Keratinocyte (primary cell): ENCODE data around the gene HECTD4. TPM values are rescaled to one million over a fixed set of nuclear protein-coding genes. Genes with fewer than 3 reads are reported as not detected.
A peak's percentile ranks its signal among the peaks of the same experiment; 100 is the strongest.
"Not testable (repeated sequence)": the region's sequence is repeated elsewhere in the genome, so short reads cannot be mapped to it uniquely, and the experiment has no call there.

Experiments used
- DNase-seq: peaks from one replicate; pipeline ENCODE4 v3.0.0-alpha.2; 2011; ENCODE audit warnings: low read depth, missing footprints, low spot score
- FAIRE-seq: peaks from 2 replicates; lab custom pipeline; 2011; peaks lifted over from hg19 to GRCh38; lab: Jason Lieb, UNC
- H2AFZ ChIP-seq: 2 replicates; pipeline ENCODE4 v1.6.0; 2012; ENCODE audit warnings: low read length, control low read depth, inconsistent platforms; ENCODE audit not compliant: control insufficient read depth
- H3K27ac ChIP-seq: 2 replicates; pipeline ENCODE4 v1.5.1; 2011; ENCODE audit warnings: low read length; ENCODE audit not compliant: control insufficient read depth, insufficient read depth
- H3K27me3 ChIP-seq: 3 replicates; pipeline ENCODE4 v1.6.0; 2011; ENCODE audit warnings: low read length; ENCODE audit not compliant: control insufficient read depth, insufficient read depth; ENCODE audit errors: extremely low read depth
- H3K36me3 ChIP-seq, 2 experiments: 2 replicates in 1 of 2; 3 replicates in 1 of 2; pipeline ENCODE4 v1.5.1; 2011; ENCODE audit warnings: low read length in 2 of 2, mild to moderate bottlenecking in 1 of 2; ENCODE audit not compliant: control insufficient read depth in 2 of 2, insufficient read depth in 2 of 2; ENCODE audit errors: extremely low read depth in 1 of 2
- H3K4me1 ChIP-seq: 3 replicates; pipeline ENCODE4 v1.5.1; 2011; ENCODE audit warnings: low read length; ENCODE audit not compliant: control insufficient read depth, insufficient read depth; ENCODE audit errors: extremely low read depth
- H3K4me2 ChIP-seq: 3 replicates; pipeline ENCODE4 v1.6.0; 2011; ENCODE audit warnings: low read depth, low read length; ENCODE audit not compliant: control insufficient read depth, insufficient read depth; ENCODE audit errors: extremely low read depth
- H3K4me3 ChIP-seq, 3 experiments: fragments of 200-600 bp in 1 of 3; sonication (generic) in 1 of 3; 2 replicates in 2 of 3; 3 replicates in 1 of 3; pipeline ENCODE4 v1.5.1; 2011 to 2016; ENCODE audit warnings: low read length in 3 of 3, mild to moderate bottlenecking in 3 of 3, control low read depth in 2 of 3, inconsistent platforms in 1 of 3, low read depth in 1 of 3, mixed read lengths in 1 of 3, mixed run types in 1 of 3, moderate library complexity in 1 of 3; ENCODE audit not compliant: control insufficient read depth in 2 of 3, insufficient read depth in 2 of 3; ENCODE audit errors: extremely low read depth in 1 of 3
- H3K79me2 ChIP-seq: 2 replicates; pipeline ENCODE4 v1.6.0; 2012; ENCODE audit warnings: low read length; ENCODE audit not compliant: control insufficient read depth, insufficient read depth
- H3K9ac ChIP-seq: 3 replicates; pipeline ENCODE4 v1.6.0; 2011; ENCODE audit warnings: low read length; ENCODE audit not compliant: control insufficient read depth, insufficient read depth; ENCODE audit errors: extremely low read depth
- H3K9me1 ChIP-seq: 3 replicates; pipeline ENCODE4 v1.6.0; 2011; ENCODE audit warnings: low read length; ENCODE audit not compliant: control insufficient read depth, insufficient read depth; ENCODE audit errors: extremely low read depth
- H3K9me3 ChIP-seq: 2 replicates; pipeline ENCODE4 v1.5.1; 2012; ENCODE audit warnings: low read depth, low read length; ENCODE audit not compliant: control insufficient read depth
- H4K20me1 ChIP-seq: 3 replicates; pipeline ENCODE4 v1.6.0; 2011; ENCODE audit warnings: low read length; ENCODE audit not compliant: control insufficient read depth, insufficient read depth; ENCODE audit errors: extremely low read depth
- EZH2 ChIP-seq: IDR thresholded peaks from one replicate; pipeline ENCODE4 v1.6.1; 2012; ENCODE audit warnings: inconsistent platforms, mild to moderate bottlenecking, low read length, moderate library complexity
- dilution Hi-C: fragments of 300-500 bp; cut with MboI; formaldehyde crosslinking; loops from one replicate; pipeline ENCODE4 v1.7.0; 2020; ENCODE audit warnings: low sequenced_read_pairs; ENCODE audit not compliant: extremely low pct_ligation_motif_present
- polyA plus RNA-seq, 5 experiments: library from polyadenylated mRNA; depleted of rRNA in 3 of 5; stranded (reverse) in 3 of 5; stranded (forward) in 1 of 5; unstranded in 1 of 5; fragments of >200 nt; gene quantifications; 1 replicate in 1 of 5; 2 replicates in 3 of 5; 3 replicates in 1 of 5; pipeline versions ENCODE4 v1.2.1 to v1.2.3, GENCODE V29; 2011 to 2012; ENCODE audit warnings: missing spikeins in 2 of 5, low read depth in 1 of 5, low replicate concordance in 1 of 5
- TF ChIP-seq, protein P1 (sequence below), 3 experiments: IDR thresholded peaks in 1 of 3; conservative IDR thresholded peaks in 1 of 3; optimal IDR thresholded peaks in 1 of 3; 2 replicates in 2 of 3; 3 replicates in 1 of 3; pipeline versions ENCODE3 to v1.5.1; 2011; ENCODE audit warnings: low read length in 3 of 3, mild to moderate bottlenecking in 3 of 3, moderate library complexity in 2 of 3, control low read depth in 1 of 3, inconsistent platforms in 1 of 3; ENCODE audit not compliant: insufficient read depth in 2 of 3; ENCODE audit errors: extremely low read depth in 1 of 3

Gene HECTD4
- polyA plus RNA-seq, 1 donor (not counting 4 experiments of a cell fraction or from before 2014, with no cell fraction given): 7.5 TPM

GRCh38 chr12:112350593-112351592 is 31.3 kb downstream of the HECTD4 start:
- Histone ChIP-seq H3K27ac (peak overlapping the region; percentile 22), H3K4me2 (peak overlapping the region; percentile 33), H3K9me1 (no peaks in the 10 kb centered on the region), H3K36me3 (no peaks in the 10 kb centered on the region), H3K79me2 (peaks cover 14% of the 10 kb centered on the region), H3K27me3 (no peaks in the 10 kb centered on the region), H2AFZ (no peak overlapping the region), H4K20me1 (no peaks in the 10 kb centered on the region), H3K4me3 (no peak overlapping the region), H3K4me1 (peaks cover 21% of the 10 kb centered on the region), H3K9ac (no peak overlapping the region), H3K9me3 (no peaks in the 10 kb centered on the region)
- dilution Hi-C loops: no loop called here
- no peak for FAIRE-seq
- TF ChIP-seq, protein P1, sequence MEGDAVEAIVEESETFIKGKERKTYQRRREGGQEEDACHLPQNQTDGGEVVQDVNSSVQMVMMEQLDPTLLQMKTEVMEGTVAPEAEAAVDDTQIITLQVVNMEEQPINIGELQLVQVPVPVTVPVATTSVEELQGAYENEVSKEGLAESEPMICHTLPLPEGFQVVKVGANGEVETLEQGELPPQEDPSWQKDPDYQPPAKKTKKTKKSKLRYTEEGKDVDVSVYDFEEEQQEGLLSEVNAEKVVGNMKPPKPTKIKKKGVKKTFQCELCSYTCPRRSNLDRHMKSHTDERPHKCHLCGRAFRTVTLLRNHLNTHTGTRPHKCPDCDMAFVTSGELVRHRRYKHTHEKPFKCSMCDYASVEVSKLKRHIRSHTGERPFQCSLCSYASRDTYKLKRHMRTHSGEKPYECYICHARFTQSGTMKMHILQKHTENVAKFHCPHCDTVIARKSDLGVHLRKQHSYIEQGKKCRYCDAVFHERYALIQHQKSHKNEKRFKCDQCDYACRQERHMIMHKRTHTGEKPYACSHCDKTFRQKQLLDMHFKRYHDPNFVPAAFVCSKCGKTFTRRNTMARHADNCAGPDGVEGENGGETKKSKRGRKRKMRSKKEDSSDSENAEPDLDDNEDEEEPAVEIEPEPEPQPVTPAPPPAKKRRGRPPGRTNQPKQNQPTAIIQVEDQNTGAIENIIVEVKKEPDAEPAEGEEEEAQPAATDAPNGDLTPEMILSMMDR (optimal IDR thresholded peaks at IDR 0.05 in 1 of 3, IDR thresholded peaks at IDR 0.05 in 1 of 3, conservative IDR thresholded peaks at IDR 0.05 in 1 of 3; ENCODE audit: extremely low read depth in 1 of 3, insufficient read depth in 2 of 3, low read length in 3 of 3): no peak
- no peak for TF ChIP-seq EZH2
- no peak for DNase-seq

DNA sequence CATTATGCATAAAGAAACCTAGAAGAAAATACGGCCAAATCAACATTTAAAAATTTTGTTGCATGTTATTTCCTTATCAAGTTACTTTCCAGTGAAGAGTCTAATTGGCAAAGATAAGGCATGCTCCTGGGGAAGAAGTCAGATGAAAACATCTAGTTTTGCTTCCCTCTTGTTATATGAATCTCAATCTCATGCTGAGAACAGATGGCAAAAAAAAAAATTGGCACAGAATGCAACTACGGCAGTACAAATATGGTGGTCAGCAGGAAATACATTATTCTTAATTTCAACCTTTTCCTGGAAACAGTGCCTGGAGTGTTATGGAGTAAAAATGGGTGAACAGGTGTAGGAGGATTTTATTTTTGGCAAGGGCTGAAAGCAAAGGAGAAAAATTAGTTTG is 32.8 kb downstream of the HECTD4 start:
- Histone ChIP-seq H3K36me3 (no peaks in the 10 kb centered on the region), H3K4me2 (no peak overlapping the region), H2AFZ (no peak overlapping the region), H3K27ac (no peak overlapping the region), H3K9me3 (no peaks in the 10 kb centered on the region), H3K79me2 (peaks cover 16% of the 10 kb centered on the region), H3K4me3 (no peak overlapping the region), H3K9me1 (no peaks in the 10 kb centered on the region), H4K20me1 (no peaks in the 10 kb centered on the region), H3K9ac (no peak overlapping the region), H3K4me1 (peaks cover 21% of the 10 kb centered on the region), H3K27me3 (no peaks in the 10 kb centered on the region)
- FAIRE-seq: no peak
- DNase-seq: no peak
- no peak for TF ChIP-seq EZH2
- TF ChIP-seq, protein P1 (optimal IDR thresholded peaks at IDR 0.05 in 1 of 3, IDR thresholded peaks at IDR 0.05 in 1 of 3, conservative IDR thresholded peaks at IDR 0.05 in 1 of 3; ENCODE audit: extremely low read depth in 1 of 3, insufficient read depth in 2 of 3, low read length in 3 of 3): no peak
- dilution Hi-C loops: no loop called here

DNA sequence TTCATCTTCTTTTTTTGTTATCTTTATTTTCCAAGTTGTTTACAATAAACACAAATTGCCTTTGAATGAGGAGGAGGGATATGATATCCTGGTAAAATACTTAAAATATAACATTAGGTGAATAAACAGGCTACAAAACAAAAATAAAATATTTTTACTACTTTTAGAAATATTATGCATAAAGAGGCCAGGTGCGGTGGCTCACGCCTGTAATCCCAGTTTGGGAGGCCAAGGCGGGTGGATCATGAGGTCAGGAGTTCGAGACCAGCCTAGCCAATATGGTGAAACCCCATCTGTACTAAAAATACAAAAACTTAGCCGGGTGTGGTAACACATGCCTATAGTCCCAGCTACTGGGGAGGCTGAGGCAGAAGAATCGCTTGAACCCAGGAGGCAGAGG is 33.3 kb downstream of the HECTD4 start:
- FAIRE-seq, H3K9me1 ChIP-seq, dilution Hi-C loops, H3K4me3 ChIP-seq, H3K4me2 ChIP-seq, H3K9ac ChIP-seq, H2AFZ ChIP-seq, H3K27ac ChIP-seq, H3K27me3 ChIP-seq, H4K20me1 ChIP-seq, DNase-seq, H3K9me3 ChIP-seq, H3K36me3 ChIP-seq: not testable (repeated sequence)
- Histone ChIP-seq H3K4me1 (peaks cover 22% of the 10 kb centered on the region), H3K79me2 (peaks cover 14% of the 10 kb centered on the region)
